ENCODE results near the gene VAV2.
"Not testable (repeated sequence)": the region's sequence is repeated elsewhere in the genome, so short reads cannot be mapped to it uniquely, and the experiment has no call there.

The VAV2 gene

DNA sequence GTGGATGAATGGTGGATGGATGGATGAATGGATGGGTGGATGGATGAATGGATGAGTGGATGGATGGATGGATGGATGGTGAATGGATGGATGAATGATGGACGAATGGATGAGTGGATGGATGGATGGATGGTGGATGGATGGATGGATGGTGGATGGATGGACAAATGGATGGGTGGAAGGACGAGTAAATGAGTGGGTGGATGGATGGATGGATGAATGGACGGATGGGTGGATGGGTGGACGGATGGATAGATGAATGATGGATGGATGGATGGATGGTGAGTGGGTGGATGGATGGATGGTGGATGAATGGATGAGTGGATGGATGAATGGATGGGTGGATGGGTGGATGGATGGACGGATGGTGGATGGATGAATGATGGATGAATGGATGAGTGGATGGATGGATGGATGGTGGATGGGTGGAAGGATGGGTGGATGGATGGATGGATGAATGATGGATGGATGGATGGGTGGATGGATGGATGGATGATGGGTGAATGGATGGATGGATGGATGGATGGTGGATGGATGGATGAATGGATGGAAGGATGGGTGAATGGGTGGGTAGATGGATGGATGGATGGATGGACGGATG lies 58.6 kb downstream of the VAV2 start:
- DNase-seq: no peak

DNA sequence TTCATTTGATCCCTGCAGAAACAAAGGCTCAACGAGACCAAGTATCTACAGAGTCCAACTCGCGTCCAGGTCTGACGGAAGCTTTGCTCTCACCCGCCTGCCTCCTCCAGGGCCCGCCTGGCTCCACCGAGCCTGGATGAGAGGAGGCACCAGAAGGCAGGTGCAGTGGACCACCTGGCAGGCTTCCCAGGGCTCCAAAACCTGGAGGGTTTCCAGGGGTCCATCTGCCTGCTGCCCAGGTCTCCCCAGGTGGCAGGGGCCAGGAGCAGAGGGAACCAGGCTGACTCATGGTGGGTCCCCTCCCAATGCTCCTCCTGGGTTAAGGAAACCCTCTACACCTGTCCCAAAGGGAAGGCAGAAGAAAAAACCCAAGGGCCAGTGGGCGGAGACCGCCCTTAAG lies 59.5 kb downstream of the VAV2 start:
- no peak for DNase-seq

DNA sequence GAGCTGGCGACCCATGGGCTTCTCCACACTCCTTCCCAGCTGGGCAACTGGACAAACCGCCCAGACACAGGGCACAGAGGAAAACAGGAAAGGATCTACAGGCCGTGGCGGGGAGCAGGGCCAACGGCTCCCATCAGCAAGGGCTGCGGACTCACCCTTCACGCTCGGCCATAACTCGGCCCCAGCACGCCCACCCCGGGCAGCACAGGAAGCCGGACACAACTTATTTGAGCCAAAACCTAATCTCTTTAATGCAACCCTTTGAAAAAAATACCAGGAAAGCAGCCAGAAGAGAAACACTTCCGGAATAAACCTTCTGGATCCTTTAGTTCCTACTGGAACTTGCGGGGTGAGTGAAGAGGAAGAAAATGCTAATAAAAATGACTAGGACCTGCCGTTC lies 59.9 kb downstream of the VAV2 start:
- no peak for DNase-seq

DNA sequence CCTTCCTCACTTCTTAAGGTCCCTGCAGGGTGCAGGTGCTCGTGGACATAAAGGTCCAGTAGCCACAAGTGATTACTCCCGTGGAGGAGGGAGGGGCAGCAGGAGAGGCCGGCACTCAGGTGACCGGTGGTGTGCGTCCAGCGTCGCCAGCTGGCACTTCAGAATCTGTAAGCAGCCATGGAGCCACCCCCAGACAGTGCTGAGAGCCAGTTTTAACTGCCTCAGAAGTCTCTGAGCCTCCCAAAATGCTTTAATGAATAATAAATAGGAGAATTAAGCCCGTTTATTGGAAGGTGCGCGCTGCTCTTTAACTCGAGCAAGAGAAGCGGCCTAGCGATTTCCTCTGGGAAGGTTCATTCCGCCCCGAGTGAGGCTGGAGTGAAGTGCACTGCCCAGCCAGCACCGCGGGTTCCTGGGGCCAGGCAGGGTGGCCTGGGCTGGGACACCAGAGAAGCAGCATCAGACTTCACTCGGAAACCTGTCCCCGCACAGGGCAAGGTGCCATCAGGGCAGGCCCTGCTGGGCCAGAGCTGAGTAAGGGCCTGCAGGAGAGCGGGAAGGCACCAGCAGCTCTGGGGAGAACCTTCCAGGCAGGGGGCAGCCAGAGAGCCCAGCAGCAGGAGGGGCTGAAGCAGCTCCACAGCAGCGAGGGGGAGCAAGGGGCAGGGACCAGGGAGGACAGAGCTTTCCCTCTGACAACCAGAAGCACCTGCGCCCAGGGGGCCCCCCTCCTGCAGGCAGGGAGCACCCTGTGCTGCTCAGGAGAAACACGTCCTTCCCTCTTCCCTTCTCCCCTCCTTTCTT lies 61.2 kb downstream of the VAV2 start:
- no peak for DNase-seq

DNA sequence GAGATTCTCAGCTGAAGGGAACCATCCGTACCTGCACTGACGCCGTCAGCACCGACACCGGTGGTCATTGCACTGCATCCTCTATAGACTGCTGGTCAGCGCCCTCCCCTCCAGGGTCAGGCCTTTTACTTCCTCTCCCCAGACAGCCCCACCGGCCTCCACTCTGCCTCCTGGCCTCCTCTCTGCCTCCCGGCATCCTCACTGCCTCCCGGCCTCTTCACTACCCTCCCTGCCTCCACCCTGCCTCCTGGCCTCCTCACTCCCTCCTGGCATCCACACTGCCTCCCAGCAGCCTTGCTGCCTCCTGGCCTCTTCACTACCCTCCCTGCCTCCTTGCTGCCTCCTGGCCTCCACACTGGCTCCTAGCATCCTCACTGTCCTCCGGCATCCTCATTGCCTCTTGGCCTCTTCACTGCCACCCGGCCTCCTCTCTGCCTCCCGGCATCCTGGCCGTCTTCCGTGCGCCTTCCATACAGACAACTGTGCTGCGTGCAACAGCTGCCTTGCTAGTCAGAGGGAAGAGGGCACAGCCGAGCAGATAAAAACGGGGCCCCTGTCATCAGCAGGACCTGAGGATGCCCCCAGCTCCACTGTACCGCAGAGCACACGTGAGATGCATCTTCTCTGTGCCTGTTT lies 62.0 kb downstream of the VAV2 start:
- DNase-seq: no peak

DNA sequence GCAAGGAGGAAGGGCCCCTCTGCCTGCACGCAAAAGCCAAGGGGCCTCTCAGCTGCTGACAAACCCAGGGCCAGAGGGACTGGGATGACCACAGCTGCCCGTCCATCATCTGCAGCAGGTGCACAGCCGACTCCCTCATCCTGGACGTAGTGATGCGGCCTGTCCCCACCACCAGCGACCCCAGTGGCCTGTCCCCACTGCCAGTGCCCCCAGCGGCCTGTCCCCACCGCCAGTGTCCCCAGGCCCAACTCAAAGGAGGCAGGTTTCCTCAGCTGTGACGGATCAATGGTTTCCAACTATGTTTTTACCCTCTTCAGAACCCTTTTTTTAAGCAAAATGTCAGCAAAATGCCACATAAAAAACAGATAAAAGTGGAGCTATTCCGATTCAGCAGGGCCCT lies 62.5 kb downstream of the VAV2 start:
- DNase-seq: no peak

DNA sequence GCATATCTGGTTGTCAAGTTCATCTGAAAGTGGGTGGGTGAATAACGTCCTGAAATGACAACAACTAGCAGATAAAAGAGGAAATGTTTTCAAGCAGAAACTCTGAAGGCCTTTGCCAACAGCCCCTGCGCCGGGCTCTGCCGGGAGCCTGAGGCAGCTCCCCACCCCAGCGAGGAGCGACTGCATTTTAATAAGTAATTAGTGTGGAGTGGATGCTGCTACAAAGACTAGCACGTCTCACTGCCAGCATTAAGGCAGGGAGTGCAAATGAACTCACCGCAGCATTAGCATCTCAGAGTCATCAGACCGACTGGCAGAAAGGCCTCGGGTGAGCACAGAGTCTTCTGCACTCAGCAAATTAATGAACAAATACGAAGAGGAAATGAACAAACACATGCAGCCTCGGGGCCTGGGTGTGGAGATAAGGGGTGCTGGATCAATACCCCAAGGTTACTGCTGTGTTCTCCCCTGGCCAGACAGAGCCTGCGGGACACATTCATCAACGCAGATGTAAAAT lies 63.8 kb downstream of the VAV2 start:
- DNase-seq: no peak

DNA sequence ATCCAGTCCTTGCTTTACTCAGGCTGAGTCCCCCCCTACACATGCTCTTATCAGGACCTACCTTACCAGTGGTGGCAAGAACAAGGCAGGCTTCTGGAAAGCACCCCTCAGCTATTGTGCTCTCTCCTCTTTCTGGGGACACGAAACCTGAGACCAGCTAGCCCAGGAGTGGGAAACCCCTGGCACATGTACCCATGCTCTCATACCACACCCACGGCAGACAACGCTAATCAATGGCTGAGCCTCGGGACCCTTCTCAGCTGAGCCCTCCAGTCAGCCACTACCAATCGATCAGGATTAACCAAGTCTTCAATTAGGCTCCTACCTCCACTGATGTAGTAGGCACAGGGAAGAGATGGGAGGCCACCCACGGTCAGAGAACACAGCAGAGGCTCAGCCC lies 65.1 kb downstream of the VAV2 start:
- DNase-seq: no peak

DNA sequence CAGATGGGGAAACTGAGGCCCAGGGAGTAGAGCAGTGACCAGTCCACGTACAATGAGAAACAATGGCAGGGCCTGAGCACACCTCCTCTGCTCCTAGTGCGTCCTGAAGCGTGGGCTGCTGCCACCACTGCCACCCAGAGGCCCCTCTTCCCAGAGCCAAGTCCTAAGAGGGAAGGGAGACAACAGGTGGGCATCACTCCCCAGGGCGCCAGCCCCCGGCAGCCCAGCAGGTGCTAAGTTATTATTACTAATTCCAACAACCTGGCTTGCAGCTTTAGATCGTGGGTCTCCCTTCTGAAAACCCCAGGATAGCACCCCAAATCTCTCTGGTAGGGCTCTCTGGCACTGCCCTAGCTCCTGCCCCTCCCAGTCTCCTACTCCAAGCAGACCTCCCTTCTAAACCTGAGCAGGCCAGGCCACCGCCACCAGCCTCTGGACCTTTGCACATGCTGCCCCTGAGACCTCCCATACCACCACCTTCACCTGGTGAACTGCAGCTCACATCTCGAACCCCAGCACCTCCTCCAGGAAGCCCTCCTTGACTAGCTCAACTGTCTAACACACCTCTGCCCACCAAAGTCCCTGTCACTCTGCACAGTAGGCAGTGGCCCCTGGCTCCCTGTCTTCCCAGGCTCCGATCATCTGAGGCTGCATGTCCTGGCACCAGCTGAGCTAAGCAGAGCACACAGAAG lies 65.8 kb downstream of the VAV2 start:
- DNase-seq: no peak

DNA sequence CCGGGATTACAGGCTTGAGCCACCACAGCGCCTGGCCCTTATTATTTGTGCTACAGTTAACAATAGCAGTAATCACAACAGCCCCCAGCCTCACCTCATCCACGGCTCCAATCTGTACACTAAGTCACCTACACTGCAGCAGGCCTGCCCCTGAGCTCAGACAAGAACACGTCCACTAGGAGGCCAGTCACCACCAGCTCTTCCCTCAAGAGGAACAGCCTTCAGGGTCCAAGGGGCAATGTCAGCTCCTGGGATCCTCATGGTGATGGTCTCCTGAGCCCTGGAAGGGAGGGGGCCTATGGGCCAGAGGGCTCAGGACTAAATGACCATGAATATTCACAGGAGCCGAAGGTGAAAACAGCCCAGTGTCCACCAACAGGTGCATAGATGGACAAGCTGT lies 67.7 kb downstream of the VAV2 start:
- DNase-seq: no peak

DNA sequence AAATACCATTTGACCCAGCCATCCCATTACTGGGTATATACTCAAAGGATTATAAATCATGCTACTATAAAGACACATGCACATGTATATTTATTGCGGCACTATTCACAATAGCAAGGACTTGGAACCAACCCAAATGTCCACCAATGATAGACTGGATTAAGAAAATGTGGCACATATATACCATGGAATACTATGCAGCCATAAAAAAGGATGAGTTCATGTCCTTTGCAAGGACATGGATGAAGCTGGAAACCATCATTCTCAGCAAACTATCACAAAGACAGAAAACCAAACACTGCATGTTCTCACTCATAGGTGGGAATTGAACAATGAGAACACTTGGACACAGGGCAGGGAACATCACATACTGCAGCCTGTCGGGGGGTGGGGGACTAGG lies 68.5 kb downstream of the VAV2 start:
- DNase-seq: not testable (repeated sequence)

DNA sequence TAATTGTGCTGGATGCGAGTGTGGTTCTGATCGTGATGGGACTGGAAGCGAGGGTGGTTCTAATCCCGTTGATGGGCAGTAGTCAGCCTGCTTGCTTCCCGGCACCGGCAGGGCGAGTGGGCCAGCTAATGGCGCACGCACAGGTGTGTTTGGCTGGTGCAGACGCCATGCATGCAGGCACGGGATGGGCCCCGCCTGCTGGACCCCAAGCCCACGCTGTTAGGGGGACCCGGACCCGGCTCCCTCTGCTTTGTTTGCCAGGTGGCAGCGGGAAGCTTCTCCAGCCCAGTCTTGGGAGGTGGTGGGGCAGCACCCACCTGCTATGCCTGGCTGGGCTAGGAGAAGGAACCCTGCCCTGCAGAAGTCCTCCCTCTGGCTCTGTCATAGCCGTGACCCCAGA lies 70.3 kb downstream of the VAV2 start:
- DNase-seq: no peak

DNA sequence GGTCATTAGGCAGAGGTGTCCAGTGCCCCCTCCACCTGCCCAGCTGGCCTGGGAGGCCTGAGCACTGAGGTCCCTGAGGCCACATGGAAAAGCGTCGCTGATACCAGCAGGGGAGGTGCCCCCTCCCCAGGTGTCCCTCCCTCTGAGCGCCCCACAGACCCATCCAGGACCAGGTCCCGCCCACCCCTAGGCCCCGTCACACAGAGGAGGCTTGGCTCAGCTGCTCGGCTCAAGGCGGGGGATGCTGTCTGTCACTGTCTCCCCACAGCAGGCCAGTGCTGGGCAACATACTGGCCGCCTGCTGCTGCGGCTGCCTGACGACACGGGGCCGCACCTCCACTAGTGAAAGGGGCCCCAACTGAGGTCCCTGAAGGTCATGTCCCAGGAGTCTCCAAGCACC lies 71.7 kb downstream of the VAV2 start:
- no peak for DNase-seq

DNA sequence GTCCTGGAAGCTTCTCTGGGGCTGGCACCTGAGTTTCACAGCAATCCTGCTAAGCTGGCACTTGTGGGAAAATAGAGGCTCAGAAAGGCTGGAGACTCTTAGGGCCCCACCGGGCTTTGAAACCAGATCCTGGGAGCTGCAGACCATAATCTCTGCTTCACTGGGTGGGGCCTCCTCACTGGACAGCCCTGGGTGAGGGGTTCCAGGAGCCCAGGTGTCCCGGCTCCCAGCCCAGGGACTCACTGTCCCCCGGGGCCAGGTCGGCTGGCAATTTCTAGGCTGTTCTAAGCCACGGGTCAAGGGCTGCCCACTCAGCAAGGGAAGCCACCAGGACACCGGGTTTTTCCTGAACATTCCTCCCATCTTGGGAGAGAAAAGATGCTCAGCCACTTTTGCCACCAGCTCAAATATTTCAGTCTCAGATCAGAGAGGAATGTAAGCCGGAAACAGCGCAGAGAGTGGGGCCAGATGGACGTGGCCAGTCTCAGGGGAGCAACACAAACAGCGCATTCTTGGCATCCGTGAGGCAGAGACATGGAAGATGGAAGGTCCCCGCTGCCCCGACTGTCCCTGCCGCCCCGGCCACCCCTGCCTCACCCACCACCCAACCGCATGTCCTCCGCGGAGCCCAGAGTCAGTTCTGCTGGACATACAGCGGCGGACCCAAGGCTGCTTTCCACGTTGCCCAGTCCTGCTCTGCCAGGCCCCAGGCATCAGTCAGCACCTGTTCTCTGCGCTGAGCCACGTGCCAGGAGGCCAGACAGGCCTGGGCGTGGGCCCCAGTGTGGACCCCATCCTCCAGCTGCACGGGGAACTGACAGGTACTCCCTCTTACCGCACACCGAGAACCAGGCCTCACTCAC lies 72.6 kb downstream of the VAV2 start:
- DNase-seq: no peak

DNA sequence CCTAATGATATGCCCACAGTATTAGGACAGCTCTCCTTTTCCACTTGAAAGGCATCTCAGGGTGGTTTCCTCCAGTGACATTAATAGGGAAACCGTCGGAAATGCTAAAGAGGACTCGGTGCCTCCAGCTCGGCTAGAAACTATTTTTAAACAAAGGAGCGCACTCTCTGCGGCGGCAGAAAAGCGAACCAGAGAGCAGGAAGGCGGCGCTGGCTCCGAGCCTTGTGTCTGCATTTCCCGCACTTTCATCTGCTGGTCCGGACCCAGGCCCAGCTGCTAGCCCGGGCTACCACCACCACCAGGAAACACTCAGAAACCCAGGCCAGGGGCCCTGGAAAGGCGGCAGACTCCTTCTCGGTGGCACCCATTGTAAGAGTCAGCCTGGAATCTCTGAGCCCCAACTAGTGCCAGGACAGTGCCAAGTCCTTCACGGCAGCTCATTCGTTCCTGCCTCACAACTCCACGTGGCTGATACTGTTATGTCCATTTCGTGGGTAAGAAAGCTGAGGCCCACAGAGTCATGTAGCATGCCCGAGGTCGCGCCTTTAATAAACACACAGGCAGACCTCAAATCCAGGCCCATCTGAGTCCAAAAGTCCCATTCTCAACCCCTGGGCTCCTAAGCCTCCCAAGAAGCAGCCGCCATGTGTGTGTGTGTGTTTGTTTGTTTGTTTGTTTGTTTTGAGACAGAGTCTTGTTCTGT lies 73.9 kb downstream of the VAV2 start:
- no peak for DNase-seq

DNA sequence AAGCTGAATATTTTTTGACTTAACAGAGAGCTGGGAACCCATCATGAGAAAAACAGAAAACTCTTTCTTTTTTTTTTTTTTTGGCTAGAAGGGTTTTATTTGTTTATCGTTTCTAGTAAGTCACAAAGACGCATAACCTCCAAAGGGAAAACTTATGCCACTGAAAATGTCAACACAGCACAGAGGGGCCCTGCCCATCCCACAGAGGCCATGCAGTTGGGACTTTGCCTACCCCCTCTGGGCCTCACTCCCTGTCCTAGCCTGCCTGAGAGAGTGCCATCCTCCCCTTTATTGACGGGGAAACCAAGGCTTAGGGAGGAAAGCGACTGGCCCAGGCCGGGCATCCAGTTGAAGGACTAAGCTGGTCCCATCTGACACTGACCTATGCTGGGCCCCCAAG lies 74.7 kb downstream of the VAV2 start:
- no peak for DNase-seq

DNA sequence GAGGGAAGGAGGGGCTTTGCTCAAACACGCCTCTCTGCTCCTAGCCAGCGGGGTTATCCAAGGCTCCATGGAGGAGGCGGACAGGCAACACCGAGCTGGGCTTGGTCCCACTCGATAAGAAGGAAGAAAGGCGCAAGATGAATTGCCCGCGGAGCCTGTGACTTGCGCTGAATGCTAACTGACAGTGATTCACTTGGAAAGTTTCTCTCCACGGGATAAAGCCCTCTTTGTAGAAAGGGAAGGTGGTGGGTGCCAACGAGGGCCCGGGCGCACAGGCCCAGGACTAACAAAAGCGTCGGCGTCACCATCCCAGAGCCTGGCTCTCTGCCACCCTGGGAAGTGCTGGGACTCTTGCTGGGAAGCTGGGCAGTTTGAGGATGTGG lies 76.0 kb downstream of the VAV2 start:
- no peak for DNase-seq

DNA sequence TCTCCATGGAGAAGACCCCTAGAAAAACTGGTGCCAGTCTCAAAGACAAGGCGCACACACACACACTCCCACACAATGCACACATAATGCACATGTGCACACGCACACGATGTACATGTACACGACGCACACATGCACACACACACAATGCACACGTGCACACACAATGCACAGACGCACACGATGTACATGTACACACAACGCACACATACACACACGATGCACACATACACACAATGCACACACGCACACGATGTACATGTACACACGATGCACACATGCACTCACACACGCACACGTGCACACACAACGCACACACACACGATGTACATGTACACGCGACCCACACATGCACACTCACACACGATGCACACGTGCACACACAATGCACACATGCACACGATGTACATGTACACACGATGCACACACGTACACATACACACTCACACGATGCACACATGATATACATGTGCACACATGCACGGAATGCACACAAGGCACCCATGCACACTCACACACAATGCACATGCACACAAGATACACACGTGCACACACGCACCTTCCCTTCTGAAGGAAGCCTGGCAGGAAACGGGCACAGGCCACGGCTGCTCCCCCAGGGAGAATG lies 76.5 kb downstream of the VAV2 start:
- DNase-seq: no peak

DNA sequence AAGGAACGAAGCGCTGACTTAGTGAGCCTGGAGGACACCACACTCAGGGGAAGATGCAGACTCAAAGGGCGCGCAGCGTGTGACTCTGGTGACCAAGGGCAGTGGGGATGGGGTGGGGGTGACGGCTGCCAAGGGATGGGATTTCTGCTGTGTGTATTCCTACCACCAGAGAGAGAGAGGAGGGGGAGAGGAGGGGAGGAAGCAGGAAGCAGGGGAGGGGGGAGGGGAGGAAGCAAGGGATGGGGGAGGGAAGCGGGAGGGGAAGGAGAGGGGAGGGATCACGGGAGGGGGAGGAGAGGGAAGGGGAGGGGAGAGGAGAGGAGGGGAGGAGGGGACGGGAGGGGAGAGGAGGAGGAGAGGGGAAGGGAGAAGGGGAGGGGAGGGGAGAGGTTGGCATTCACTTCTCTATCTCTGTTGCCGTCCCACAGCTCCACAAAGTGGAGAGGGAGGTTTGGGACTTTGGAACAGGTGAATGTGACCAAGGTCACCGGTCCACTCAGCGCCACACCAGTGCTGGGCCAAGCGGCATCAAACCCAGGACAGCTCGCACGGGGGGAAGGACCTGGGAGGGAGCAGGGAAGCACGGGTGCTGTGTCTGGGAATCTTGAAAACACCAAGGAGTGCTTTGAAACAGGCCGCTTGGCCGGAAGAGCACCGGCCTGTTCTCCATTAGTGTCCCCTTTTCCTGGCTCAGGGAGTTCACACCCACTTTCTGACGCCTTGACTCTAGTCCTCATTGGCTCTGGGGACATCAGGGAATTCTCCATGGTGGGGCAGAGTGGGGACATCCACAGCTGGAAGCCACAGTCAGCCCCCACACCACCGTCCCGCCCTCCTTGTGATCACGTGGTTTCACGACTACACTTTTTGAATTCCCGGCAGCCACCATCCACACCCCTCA lies 77.4 kb downstream of the VAV2 start:
- DNase-seq: no peak
